ENCODE data around the gene SIVA1. TPM values are rescaled to one million over a fixed set of nuclear protein-coding genes. Genes with fewer than 3 reads are reported as not detected.

SIVA1 gene
- total RNA-seq, 2 donors from 2014 or later: 82.5 to 87.3 TPM

- Histone ChIP-seq H3K4me3 (ENCODE audit: low read length) (no peak overlapping the region), H3K4me1 (ENCODE audit: control insufficient read depth, insufficient read depth, low read length) (no peaks in the 10 kb centered on the region), H3K27me3 (ENCODE audit: control insufficient read depth, insufficient read depth, low read length, poor library complexity, severe bottlenecking) (no peaks in the 10 kb centered on the region), H3K9me3 (ENCODE audit: control insufficient read depth, low read length) (peaks cover 18% of the 10 kb centered on the region), H3K27ac (ENCODE audit: low read depth, low read length) (no peak overlapping the region), H3K36me3 (ENCODE audit: control insufficient read depth, insufficient read depth, low read length) (peaks cover 26% of the 10 kb centered on the region), H3K9ac (ENCODE audit: extremely low read depth, low read length, poor library complexity, severe bottlenecking) (no peak overlapping the region)
- Mint-ChIP-seq H3K27me3 (ENCODE audit: insufficient read depth) (no peaks in the 10 kb centered on the region), H3K27ac (no peak overlapping the region), H3K4me1 (peaks cover 3% of the 10 kb centered on the region), H3K36me3 (ENCODE audit: low read depth) (peaks cover 52% of the 10 kb centered on the region), H3K4me3 (no peak overlapping the region), H3K9me3 (peaks cover 27% of the 10 kb centered on the region)
- TF ChIP-seq, protein P1, sequence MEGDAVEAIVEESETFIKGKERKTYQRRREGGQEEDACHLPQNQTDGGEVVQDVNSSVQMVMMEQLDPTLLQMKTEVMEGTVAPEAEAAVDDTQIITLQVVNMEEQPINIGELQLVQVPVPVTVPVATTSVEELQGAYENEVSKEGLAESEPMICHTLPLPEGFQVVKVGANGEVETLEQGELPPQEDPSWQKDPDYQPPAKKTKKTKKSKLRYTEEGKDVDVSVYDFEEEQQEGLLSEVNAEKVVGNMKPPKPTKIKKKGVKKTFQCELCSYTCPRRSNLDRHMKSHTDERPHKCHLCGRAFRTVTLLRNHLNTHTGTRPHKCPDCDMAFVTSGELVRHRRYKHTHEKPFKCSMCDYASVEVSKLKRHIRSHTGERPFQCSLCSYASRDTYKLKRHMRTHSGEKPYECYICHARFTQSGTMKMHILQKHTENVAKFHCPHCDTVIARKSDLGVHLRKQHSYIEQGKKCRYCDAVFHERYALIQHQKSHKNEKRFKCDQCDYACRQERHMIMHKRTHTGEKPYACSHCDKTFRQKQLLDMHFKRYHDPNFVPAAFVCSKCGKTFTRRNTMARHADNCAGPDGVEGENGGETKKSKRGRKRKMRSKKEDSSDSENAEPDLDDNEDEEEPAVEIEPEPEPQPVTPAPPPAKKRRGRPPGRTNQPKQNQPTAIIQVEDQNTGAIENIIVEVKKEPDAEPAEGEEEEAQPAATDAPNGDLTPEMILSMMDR (conservative IDR thresholded peaks at IDR 0.05): no peak
- no peak for DNase-seq
- 89 to 97% methylated on average over 4 to 5 of the region's 5 CpGs for WGBS, 2 experiments (ENCODE audit: insufficient coverage in 1 of 2, insufficient read length in 1 of 2)
Observed at GRCh38 chr14:104767634-104767918, 14.6 kb downstream of the SIVA1 start.

- Mint-ChIP-seq H3K27me3 (ENCODE audit: insufficient read depth) (no peaks in the 10 kb centered on the region), H3K9me3 (peaks cover 27% of the 10 kb centered on the region), H3K4me1 (peaks cover 3% of the 10 kb centered on the region), H3K36me3 (ENCODE audit: low read depth) (peaks cover 58% of the 10 kb centered on the region), H3K4me3 (no peak overlapping the region), H3K27ac (peak overlapping the region; percentile 61)
- WGBS, 2 experiments (ENCODE audit: insufficient coverage in 1 of 2, insufficient read length in 1 of 2): 29 to 44% methylated on average over 7 to 23 of the region's 25 CpGs
- peak; percentile 100 for DNase-seq
- Histone ChIP-seq H3K27ac (ENCODE audit: low read depth, low read length) (no peak overlapping the region), H3K4me3 (ENCODE audit: low read length) (no peak overlapping the region), H3K36me3 (ENCODE audit: control insufficient read depth, insufficient read depth, low read length) (peaks cover 36% of the 10 kb centered on the region), H3K9me3 (ENCODE audit: control insufficient read depth, low read length) (peaks cover 18% of the 10 kb centered on the region), H3K9ac (ENCODE audit: extremely low read depth, low read length, poor library complexity, severe bottlenecking) (no peak overlapping the region), H3K4me1 (ENCODE audit: control insufficient read depth, insufficient read depth, low read length) (no peaks in the 10 kb centered on the region), H3K27me3 (ENCODE audit: control insufficient read depth, insufficient read depth, low read length, poor library complexity, severe bottlenecking) (no peaks in the 10 kb centered on the region)
- TF ChIP-seq, protein P1 (conservative IDR thresholded peaks at IDR 0.05): peak; percentile 94
Observed at GRCh38 chr14:104768437-104769323, 15.7 kb downstream of the SIVA1 start.

DNA sequence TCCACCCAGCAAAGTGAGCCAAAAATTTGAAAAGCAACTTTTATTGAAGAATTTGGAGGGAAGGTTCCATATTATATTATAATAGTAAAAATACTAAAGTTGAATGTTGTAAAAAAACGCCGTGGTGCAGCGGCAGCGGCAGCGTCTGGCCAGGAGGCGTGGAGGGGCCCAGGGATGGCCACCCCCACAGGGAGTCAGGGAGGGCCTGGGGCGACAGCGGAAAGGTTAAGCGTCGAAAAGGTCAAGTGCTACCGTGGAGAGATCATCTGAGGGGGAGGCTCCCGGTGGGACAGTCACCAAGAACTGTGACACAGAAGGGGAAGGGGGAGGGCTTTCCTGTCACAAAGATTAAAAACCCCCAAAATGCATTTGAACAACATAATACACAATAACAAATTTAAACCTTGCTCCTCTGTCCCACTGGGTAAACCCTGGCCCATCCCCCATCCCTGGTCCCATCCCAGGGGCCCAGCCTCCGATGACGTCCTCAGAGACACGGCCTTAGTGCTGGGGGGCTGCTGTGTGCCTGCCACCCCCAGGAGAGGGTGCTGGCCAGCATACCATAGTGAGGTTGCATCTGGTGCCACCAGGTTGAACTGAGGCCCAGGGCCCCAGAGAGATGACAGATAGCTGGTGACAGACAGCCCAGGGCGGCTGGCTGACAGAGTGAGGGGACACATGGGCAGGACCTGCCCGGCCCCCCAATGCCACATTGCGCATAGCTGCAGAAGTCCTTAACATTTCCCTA, 16.6 kb downstream of the SIVA1 start:
- no peaks in the 10 kb centered on the region for H3K4me1 ChIP-seq (ENCODE audit: control insufficient read depth, insufficient read depth, low read length)
- H3K4me1 Mint-ChIP-seq: peaks cover 3% of the 10 kb centered on the region
- H3K36me3 ChIP-seq (ENCODE audit: control insufficient read depth, insufficient read depth, low read length): peaks cover 36% of the 10 kb centered on the region
- H3K9me3 ChIP-seq (ENCODE audit: control insufficient read depth, low read length): peaks cover 18% of the 10 kb centered on the region
- no peak for DNase-seq
- no peaks in the 10 kb centered on the region for H3K27me3 Mint-ChIP-seq (ENCODE audit: insufficient read depth)
- H3K27ac ChIP-seq (ENCODE audit: low read depth, low read length): no peak overlapping the region
- H3K4me3 Mint-ChIP-seq: no peak overlapping the region
- no peaks in the 10 kb centered on the region for H3K27me3 ChIP-seq (ENCODE audit: control insufficient read depth, insufficient read depth, low read length, poor library complexity, severe bottlenecking)
- H3K36me3 Mint-ChIP-seq (ENCODE audit: low read depth): peaks cover 58% of the 10 kb centered on the region
- TF ChIP-seq, protein P1 (conservative IDR thresholded peaks at IDR 0.05): no peak
- 93 to 94% methylated on average over 7 to 18 of the region's 18 CpGs for WGBS, 2 experiments (ENCODE audit: insufficient coverage in 1 of 2, insufficient read length in 1 of 2)
- no peak overlapping the region for H3K9ac ChIP-seq (ENCODE audit: extremely low read depth, low read length, poor library complexity, severe bottlenecking)
- H3K9me3 Mint-ChIP-seq: peaks cover 27% of the 10 kb centered on the region
- peak overlapping the region; percentile 61 for H3K27ac Mint-ChIP-seq
- no peak overlapping the region for H3K4me3 ChIP-seq (ENCODE audit: low read length)

All from endodermal cell (in vitro differentiated cells).